GM19324 (cell line): ENCODE data around the gene FARP1.
"Not testable (repeated sequence)": the region's sequence is repeated elsewhere in the genome, so short reads cannot be mapped to it uniquely, and the experiment has no call there.

ENCODE experiments used
- ATAC-seq: cut with Tn5 transposase; IDR thresholded peaks from one replicate; pipeline ENCODE4 v1.9.1; 2021; ENCODE audit warnings: mild to moderate bottlenecking, moderate library complexity; ENCODE audit not compliant: unreplicated experiment, low FRiP score

Gene FARP1

GRCh38 chr13:98348466-98349200 lies 205.7 kb downstream of the FARP1 start:
- no peak for ATAC-seq

GRCh38 chr13:98349731-98350305 lies 206.9 kb downstream of the FARP1 start:
- ATAC-seq, result no peak

GRCh38 chr13:98350746-98351330 lies 207.9 kb downstream of the FARP1 start:
- no peak for ATAC-seq

GRCh38 chr13:98351636-98352035 lies 208.7 kb downstream of the FARP1 start:
- ATAC-seq, result no peak

GRCh38 chr13:98352226-98352625 lies 209.3 kb downstream of the FARP1 start:
- no peak for ATAC-seq

- no peak for ATAC-seq
These were observed 210.9 kb downstream of the FARP1 start for GRCh38 chr13:98353750-98354149.

GRCh38 chr13:98358937-98359336 lies 216.0 kb downstream of the FARP1 start:
- no peak for ATAC-seq

GRCh38 chr13:98360545-98360944 lies 217.7 kb downstream of the FARP1 start:
- ATAC-seq, result no peak

GRCh38 chr13:98363326-98363725 lies 220.4 kb downstream of the FARP1 start:
- no peak for ATAC-seq

- no peak for ATAC-seq
These were observed 221.3 kb downstream of the FARP1 start for GRCh38 chr13:98364179-98364578.

GRCh38 chr13:98364647-98365046 lies 221.8 kb downstream of the FARP1 start:
- ATAC-seq, result no peak

GRCh38 chr13:98365302-98365701 lies 222.4 kb downstream of the FARP1 start:
- no peak for ATAC-seq

- no peak for ATAC-seq
These were observed 223.1 kb downstream of the FARP1 start for GRCh38 chr13:98366010-98366409.

- ATAC-seq, result no peak
These were observed 223.5 kb downstream of the FARP1 start for GRCh38 chr13:98366443-98366842.

- ATAC-seq, result no peak
These were observed 224.1 kb downstream of the FARP1 start for GRCh38 chr13:98366959-98367358.

- no peak for ATAC-seq
These were observed 225.1 kb downstream of the FARP1 start for GRCh38 chr13:98368019-98368418.

GRCh38 chr13:98369520-98369919 lies 226.6 kb downstream of the FARP1 start:
- ATAC-seq, result not testable (repeated sequence)

- ATAC-seq, result no peak
These were observed 227.4 kb downstream of the FARP1 start for GRCh38 chr13:98370261-98370660.

- no peak for ATAC-seq
These were observed 228.1 kb downstream of the FARP1 start for GRCh38 chr13:98370806-98371515.

GRCh38 chr13:98371516-98372023 lies 228.7 kb downstream of the FARP1 start:
- ATAC-seq, result no peak

GRCh38 chr13:98372876-98373275 lies 230.0 kb downstream of the FARP1 start:
- no peak for ATAC-seq
